IMR-90 (cell line): Measurements from ENCODE around the gene SH2B3. TPM values are rescaled to one million over a fixed set of nuclear protein-coding genes. Genes with fewer than 3 reads are reported as not detected.
A peak's percentile ranks its signal among the peaks of the same experiment; 100 is the strongest.

Experiments used
- ATAC-seq: fragments of 200-7000 bp; cut with Tn5 transposase; 2 replicates; pipeline ENCODE4 v1.9.1; 2020; ENCODE audit warnings: low read depth, mild to moderate bottlenecking, moderate library complexity
- BruUV-seq: library from RNA; stranded (reverse); fragments of 400-500 nt; replicated peaks from 2 replicates; lab custom pipeline; 2021; lab: Mats Ljungman, UMichigan
- CTCF ChIA-PET: fragments of 300-600 bp; formaldehyde crosslinking; extraction: SDS; loops from one replicate; lab custom pipeline; 2021; ENCODE audit warnings: antibody characterized with exemption; lab: Yijun Ruan, JAX
- POLR2A ChIA-PET: fragments of 300-600 bp; sonication (Branson Sonifier 250); formaldehyde crosslinking; loops from one replicate; lab custom pipeline; 2022; ENCODE audit warnings: antibody characterized with exemption; ENCODE audit not compliant: unreplicated experiment; lab: Charles Lee
- DNase-seq: peaks from one replicate; pipeline ENCODE4 v3.0.0; 2013
- H2AFZ ChIP-seq: replicated peaks from 2 replicates; pipeline ENCODE3; 2013; ENCODE audit warnings: low read length, mild to moderate bottlenecking; ENCODE audit not compliant: poor library complexity
- H2AK5ac ChIP-seq: 2 replicates; pipeline ENCODE4 v1.6.1; 2013; ENCODE audit warnings: low read depth, low read length, inconsistent platforms
- H2AK9ac ChIP-seq: replicated peaks from 2 replicates; pipeline ENCODE3; 2013; ENCODE audit warnings: mild to moderate bottlenecking, low read depth, low read length, moderate library complexity; ENCODE audit not compliant: poor library complexity
- H2BK120ac ChIP-seq: 2 replicates; pipeline ENCODE4 v1.6.1; 2013; ENCODE audit warnings: low read depth, low read length, inconsistent platforms
- H2BK15ac ChIP-seq: 3 replicates; pipeline ENCODE4 v1.6.1; 2013; ENCODE audit warnings: low read depth, low read length, inconsistent platforms
- H2BK20ac ChIP-seq: 2 replicates; pipeline ENCODE4 v1.6.1; 2013; ENCODE audit warnings: low read depth, mild to moderate bottlenecking, inconsistent platforms, low read length, moderate library complexity
- H2BK5ac ChIP-seq: 2 replicates; pipeline ENCODE4 v1.6.1; 2013; ENCODE audit warnings: mild to moderate bottlenecking, low read depth, low read length, inconsistent platforms; ENCODE audit not compliant: poor library complexity, severe bottlenecking
- H3K14ac ChIP-seq: replicated peaks from 2 replicates; pipeline ENCODE4 v1.6.1; 2013; ENCODE audit warnings: low read depth, low read length, inconsistent platforms
- H3K18ac ChIP-seq: 2 replicates; pipeline ENCODE4 v1.6.1; 2013; ENCODE audit warnings: low read depth, low read length, control low read depth
- H3K23ac ChIP-seq: 2 replicates; pipeline ENCODE4 v1.6.1; 2013; ENCODE audit warnings: low read depth, low read length, inconsistent platforms
- H3K27ac ChIP-seq: 2 replicates; pipeline ENCODE4 v1.5.1; 2013; ENCODE audit warnings: mild to moderate bottlenecking, control low read depth, low read length; ENCODE audit not compliant: insufficient read depth
- H3K27me3 ChIP-seq: 2 replicates; pipeline ENCODE4 v1.6.1; 2013; ENCODE audit warnings: low read length; ENCODE audit not compliant: control insufficient read depth, insufficient read depth
- H3K36me3 ChIP-seq: 2 replicates; pipeline ENCODE4 v1.6.1; 2013; ENCODE audit warnings: low read length, mixed read lengths; ENCODE audit not compliant: control insufficient read depth, insufficient read depth
- H3K4ac ChIP-seq: 2 replicates; pipeline ENCODE4 v1.6.1; 2013; ENCODE audit warnings: low read depth, low read length, inconsistent platforms
- H3K4me1 ChIP-seq: 2 replicates; pipeline ENCODE4 v1.6.1; 2013; ENCODE audit warnings: low read length, mixed read lengths; ENCODE audit not compliant: control insufficient read depth, insufficient read depth
- H3K4me2 ChIP-seq: 2 replicates; pipeline ENCODE4 v1.6.1; 2013; ENCODE audit warnings: low read depth, mild to moderate bottlenecking, control low read depth, low read length, moderate library complexity
- H3K4me3 ChIP-seq: 2 replicates; pipeline ENCODE4 v1.5.1; 2013; ENCODE audit warnings: low read depth, mild to moderate bottlenecking, control low read depth, low read length, moderate library complexity; ENCODE audit not compliant: insufficient read depth
- H3K56ac ChIP-seq: 2 replicates; pipeline ENCODE4 v1.6.1; 2013; ENCODE audit warnings: low read length, inconsistent platforms; ENCODE audit not compliant: insufficient read depth; ENCODE audit errors: extremely low read depth
- H3K79me1 ChIP-seq, 2 experiments: 2 replicates each; pipeline ENCODE4 v1.6.1; 2013; ENCODE audit warnings: low read length in 2 of 2, inconsistent platforms in 1 of 2, low read depth in 1 of 2
- H3K9ac ChIP-seq: 2 replicates; pipeline ENCODE4 v1.6.1; 2013; ENCODE audit warnings: low read depth, low read length, control low read depth
- H3K9me1 ChIP-seq: 2 replicates; pipeline ENCODE4 v1.6.1; 2013; ENCODE audit warnings: low read length, inconsistent platforms; ENCODE audit not compliant: insufficient read depth
- H3K9me3 ChIP-seq: 2 replicates; pipeline ENCODE4 v1.6.1; 2013; ENCODE audit warnings: low read length; ENCODE audit not compliant: control insufficient read depth, insufficient read depth
- H4K20me1 ChIP-seq: 2 replicates; pipeline ENCODE4 v1.6.1; 2013; ENCODE audit warnings: low read length, inconsistent platforms; ENCODE audit not compliant: insufficient read depth
- H4K5ac ChIP-seq: 2 replicates; pipeline ENCODE4 v1.6.1; 2013; ENCODE audit warnings: mild to moderate bottlenecking, low read depth, low read length, control low read depth
- H4K8ac ChIP-seq, 2 experiments: 2 replicates each; pipeline ENCODE4 v1.6.1; 2013; ENCODE audit warnings: low read depth in 2 of 2, low read length in 2 of 2, control low read depth in 1 of 2, inconsistent platforms in 1 of 2
- H4K91ac ChIP-seq: 2 replicates; pipeline ENCODE4 v1.6.1; 2013; ENCODE audit warnings: low read depth, low read length, inconsistent platforms; ENCODE audit not compliant: insufficient read depth
- BHLHE40 ChIP-seq: fragments of 150-350 bp; IDR thresholded peaks from 2 replicates; pipeline ENCODE4 v1.6.1; 2016; ENCODE audit warnings: mild to moderate bottlenecking, low read depth, low read length
- CEBPB ChIP-seq: IDR thresholded peaks from 2 replicates; pipeline ENCODE4 v1.6.1; 2012; ENCODE audit warnings: low read depth, low read length, improper control_type of control experiment
- CHD1 ChIP-seq: IDR thresholded peaks from 2 replicates; pipeline ENCODE4 v1.6.1; 2012; ENCODE audit warnings: low read depth, low read length, improper control_type of control experiment
- ELK1 ChIP-seq: fragments of 150-350 bp; IDR thresholded peaks from 2 replicates; pipeline ENCODE4 v1.6.1; 2016; ENCODE audit warnings: low read depth, mild to moderate bottlenecking, low read length, moderate library complexity, borderline replicate concordance
- FOS ChIP-seq: fragments of 150-350 bp; IDR thresholded peaks from 2 replicates; pipeline ENCODE4 v1.6.1; 2016; ENCODE audit warnings: low read depth, low read length
- MAFK ChIP-seq: IDR thresholded peaks from 2 replicates; pipeline ENCODE4 v1.6.1; 2012; ENCODE audit warnings: low read depth, low read length, improper control_type of control experiment
- MXI1 ChIP-seq: IDR thresholded peaks from 2 replicates; pipeline ENCODE4 v1.6.1; 2012; ENCODE audit warnings: low read depth, mild to moderate bottlenecking, low read length, moderate library complexity, borderline replicate concordance
- RCOR1 ChIP-seq: IDR thresholded peaks from 2 replicates; pipeline ENCODE4 v1.6.1; 2012; ENCODE audit warnings: mild to moderate bottlenecking, low read length, improper control_type of control experiment; ENCODE audit not compliant: insufficient replicate concordance
- RFX5 ChIP-seq: IDR thresholded peaks from 2 replicates; pipeline ENCODE4 v1.8.0; 2012; ENCODE audit warnings: low read depth, mild to moderate bottlenecking, low read length, moderate library complexity
- USF2 ChIP-seq: fragments of 150-350 bp; IDR thresholded peaks from 2 replicates; pipeline ENCODE4 v1.6.1; 2017; ENCODE audit warnings: mild to moderate bottlenecking, antibody characterized with exemption, low read length, low read depth
- WGBS, 2 experiments: methylation state at CpG; one replicate each; pipeline versions ENCODE4 v1.1.5 to v1.1.7; 2013; ENCODE audit warnings: missing lambda C conversion rate in 2 of 2; ENCODE audit not compliant: insufficient read length in 1 of 2; ENCODE audit errors: extremely low coverage in 2 of 2; 5-methylcytosine and 5-hydroxymethylcytosine counted together
- dilution Hi-C: fragments of 300-500 bp; cut with HindIII; formaldehyde crosslinking; loops from one replicate; pipeline ENCODE4 v1.14.3; 2018; ENCODE audit warnings: low sequenced_read_pairs; ENCODE audit not compliant: unreplicated experiment
- in situ Hi-C: fragments of 300-500 bp; cut with MboI; formaldehyde crosslinking; loops from 3 replicates; pipeline ENCODE4 v1.14.3; 2019; ENCODE audit warnings: low sequenced_read_pairs, inconsistent platforms, mixed read lengths
- intact Hi-C: fragments of 100-400 bp; cut with micrococcal nuclease; formaldehyde crosslinking; loops from 2 replicates; pipeline ENCODE4 v1.10.0; 2022
- polyA plus RNA-seq, 3 experiments: library from polyadenylated mRNA; depleted of rRNA; stranded (reverse); fragments of >200 nt; gene quantifications; 2 replicates each; pipeline ENCODE4 v1.2.3, GENCODE V29; 2012; ENCODE audit warnings: low replicate concordance in 1 of 3
- total RNA-seq: library from RNA; depleted of rRNA; stranded (reverse); fragments of >200 nt; gene quantifications from 2 replicates; pipeline ENCODE4 v1.2.3, GENCODE V29; 2012

Gene SH2B3
- total and polyA plus RNA-seq, 2 of the 4 experiments (the other 2 are of a cell fraction): 9.3 to 20.2 TPM

GRCh38 chr12:111412007-111412829 lies 6.5 kb downstream of the SH2B3 start (continued):
- TF ChIP-seq CEBPB (no peak), RFX5 (no peak), MXI1 (no peak)

- dilution Hi-C loops (no loop called here), intact Hi-C loops (no loop called here), in situ Hi-C loops (no loop called here)
- Histone ChIP-seq H3K9me3 (no peaks in the 10 kb centered on the region), H3K9me1 (peaks cover 29% of the 10 kb centered on the region), H2BK5ac (no peak overlapping the region), H3K9ac (no peak overlapping the region), H3K23ac (no peak overlapping the region; the same call in 1 of the 2 replicates), H3K4me3 (no peak overlapping the region), H3K36me3 (no peaks in the 10 kb centered on the region; the same call in none of the 2 replicates), H3K4me2 (no peak overlapping the region), H3K4me1 (peaks cover 35% of the 10 kb centered on the region), H3K79me1 (peaks cover 21 to 84% of the 10 kb centered on the region in 2 experiments; a peak in 3 of 4 replicates), H3K27ac (no peak overlapping the region), H3K14ac (0 out of 2 replicates have a peak overlapping the region, but pooled peaks have one; percentile 46), H3K56ac (no peak overlapping the region), H4K5ac (no peak overlapping the region), H2BK120ac (no peak overlapping the region), H2AK9ac (no peak overlapping the region), H2BK15ac (no peak overlapping the region), H4K8ac (no peak overlapping the region), H4K20me1 (peaks cover 59% of the 10 kb centered on the region), H2AK5ac (peak overlapping the region; percentile 56; the same call in 1 of the 2 replicates), H2BK20ac (no peak overlapping the region), H3K18ac (no peak overlapping the region), H3K4ac (peak overlapping the region; percentile 46), H4K91ac (0 out of 2 replicates have a peak overlapping the region, but pooled peaks have one; percentile 0), H2AFZ (no peak overlapping the region), H3K27me3 (no peaks in the 10 kb centered on the region)
- ATAC-seq (no peak), DNase-seq (no peak)
- ChIA-PET POLR2A (no interaction called here), CTCF (interaction anchor here (1.1 to 4.1 kb wide), 3 partner anchors 16 to 39 kb away, joined by 3 to 21 read pairs (median 8); no protein-coding TSS in a partner anchor)
- TF ChIP-seq BHLHE40: no peak
- no peak for TF ChIP-seq USF2
- no peak for TF ChIP-seq FOS
- TF ChIP-seq CEBPB: no peak
- TF ChIP-seq RCOR1: no peak
- TF ChIP-seq MAFK: no peak
- no peak for TF ChIP-seq CHD1
- TF ChIP-seq ELK1: no peak
- BruUV-seq: no TSS peak
- WGBS, 2 experiments: 90% methylated on average over 2 of the region's 6 CpGs; no CpG with 5 or more reads in 1 of the 2 experiments
Observed at GRCh38 chr12:111412830-111413441, 7.2 kb downstream of the SH2B3 start.
